Measurements from ENCODE around the gene PSMC4. TPM values are rescaled to one million over a fixed set of nuclear protein-coding genes. Genes with fewer than 3 reads are reported as not detected.

PSMC4 gene
- total RNA-seq, 1 experiment from 2014 or later: 120 TPM

GRCh38 chr19:40005691-40006272 is 34.8 kb downstream of the PSMC4 start:
- Histone ChIP-seq H3K27ac (ENCODE audit: low read depth, low read length) (no peak overlapping the region), H3K4me2 (ENCODE audit: low read length) (no peak overlapping the region), H3K36me3 (ENCODE audit: control insufficient read depth in 1 of 2, insufficient read depth in 2 of 2, low read length in 2 of 2) (no peaks in the 10 kb centered on the region), H3K27me3 (ENCODE audit: insufficient read depth, low read length) (no peaks in the 10 kb centered on the region), H3K79me2 (ENCODE audit: insufficient read depth, low read length) (no peaks in the 10 kb centered on the region), H3K9me3 (ENCODE audit: control insufficient read depth in 1 of 2, insufficient read depth in 1 of 2, low read depth in 1 of 2, low read length in 2 of 2) (no peaks in the 10 kb centered on the region), H2AFZ (ENCODE audit: low read depth, low read length, poor library complexity, severe bottlenecking) (no peak overlapping the region), H4K20me1 (ENCODE audit: insufficient read depth) (no peaks in the 10 kb centered on the region), H3K4me1 (ENCODE audit: control insufficient read depth in 1 of 2, insufficient read depth in 2 of 2, low read length in 2 of 2) (peaks cover 0 to 3% of the 10 kb centered on the region in 2 experiments; a peak in 1 of 4 replicates), H3K9ac (ENCODE audit: low read length) (no peak overlapping the region), H3K9me2 (ENCODE audit: insufficient read depth) (no peaks in the 10 kb centered on the region), H3K4me3 (replicated peaks in 1 of 2; ENCODE audit: low read depth in 1 of 2, low read length in 2 of 2) (no peak overlapping the region)
- ChIA-PET CTCF (no interaction called here), RAD21 (ENCODE audit: low non-redundant PET in 1 of 2, low total read pairs in 2 of 2, uncharacterized antibody in 2 of 2, unreplicated experiment in 2 of 2) (no interaction called here), POLR2A (no interaction called here)
- intact Hi-C loops (cut with micrococcal nuclease): no loop called here
- no peak for TF ChIP-seq SP1 (IDR thresholded peaks at IDR 0.05; ENCODE audit: low read depth)
- TF ChIP-seq JUND (IDR thresholded peaks at IDR 0.05): no peak
- no peak for TF ChIP-seq CTCF (IDR thresholded peaks at IDR 0.05 in 2 of 3, conservative IDR thresholded peaks at IDR 0.05 in 1 of 3; ENCODE audit: borderline replicate concordance in 1 of 3, insufficient read depth in 1 of 3, low read depth in 2 of 3, low read length in 2 of 3)
- no peak for TF ChIP-seq SIN3A (IDR thresholded peaks at IDR 0.05; ENCODE audit: low read depth)
- no peak for TF ChIP-seq ATF3 (IDR thresholded peaks at IDR 0.05)
- no peak for TF ChIP-seq ZFX (IDR thresholded peaks at IDR 0.05)
- ATAC-seq: no peak
- DNase-seq (ENCODE audit: low read depth, low spot score): no peak
- BruUV-seq (replicated peaks): no TSS peak

GRCh38 chr19:40006273-40006691 is 35.3 kb downstream of the PSMC4 start:
- TF ChIP-seq ZNF274 (IDR thresholded peaks at IDR 0.05; ENCODE audit: low read depth, low read length) (no peak), ZFX (IDR thresholded peaks at IDR 0.05) (no peak), REST (IDR thresholded peaks at IDR 0.05; ENCODE audit: low read depth) (no peak), ATF3 (IDR thresholded peaks at IDR 0.05) (no peak)
- no peaks in the 10 kb centered on the region for H3K9me2 ChIP-seq (ENCODE audit: insufficient read depth)
- H3K79me2 ChIP-seq (ENCODE audit: insufficient read depth, low read length): no peaks in the 10 kb centered on the region
- BruUV-seq (replicated peaks): no TSS peak
- ChIA-PET POLR2A (no interaction called here), CTCF (no interaction called here), RAD21 (ENCODE audit: low non-redundant PET in 1 of 2, low total read pairs in 2 of 2, uncharacterized antibody in 2 of 2, unreplicated experiment in 2 of 2) (no interaction called here)
- H3K9ac ChIP-seq (ENCODE audit: low read length): no peak overlapping the region
- H3K4me1 ChIP-seq (ENCODE audit: control insufficient read depth in 1 of 2, insufficient read depth in 2 of 2, low read length in 2 of 2): peaks cover 0 to 3% of the 10 kb centered on the region in 2 experiments; a peak in 1 of 4 replicates
- no peaks in the 10 kb centered on the region for H3K9me3 ChIP-seq (ENCODE audit: control insufficient read depth in 1 of 2, insufficient read depth in 1 of 2, low read depth in 1 of 2, low read length in 2 of 2)
- no peak overlapping the region for H3K4me2 ChIP-seq (ENCODE audit: low read length)
- H4K20me1 ChIP-seq (ENCODE audit: insufficient read depth): no peaks in the 10 kb centered on the region
- DNase-seq (ENCODE audit: low read depth, low spot score): no peak
- H3K4me3 ChIP-seq (replicated peaks in 1 of 2; ENCODE audit: low read depth in 1 of 2, low read length in 2 of 2): no peak overlapping the region
- H3K27me3 ChIP-seq (ENCODE audit: insufficient read depth, low read length): no peaks in the 10 kb centered on the region
- ATAC-seq: no peak
- intact Hi-C loops (cut with micrococcal nuclease): no loop called here
- H3K27ac ChIP-seq (ENCODE audit: low read depth, low read length): no peak overlapping the region
- H3K36me3 ChIP-seq (ENCODE audit: control insufficient read depth in 1 of 2, insufficient read depth in 2 of 2, low read length in 2 of 2): no peaks in the 10 kb centered on the region
- no peak overlapping the region for H2AFZ ChIP-seq (ENCODE audit: low read depth, low read length, poor library complexity, severe bottlenecking)

Data from HCT116 (cell line).